Nucleus accumbens (tissue), 56 donors: ENCODE data around the gene ZNF768.
"Not testable (repeated sequence)": the region's sequence is repeated elsewhere in the genome, so short reads cannot be mapped to it uniquely, and the experiment has no call there.

Experiments
- DNase-seq, 56 donors: peaks; one replicate each; lab custom pipeline; 2025; lab: John Stamatoyannopoulos, UW

The ZNF768 gene

DNA sequence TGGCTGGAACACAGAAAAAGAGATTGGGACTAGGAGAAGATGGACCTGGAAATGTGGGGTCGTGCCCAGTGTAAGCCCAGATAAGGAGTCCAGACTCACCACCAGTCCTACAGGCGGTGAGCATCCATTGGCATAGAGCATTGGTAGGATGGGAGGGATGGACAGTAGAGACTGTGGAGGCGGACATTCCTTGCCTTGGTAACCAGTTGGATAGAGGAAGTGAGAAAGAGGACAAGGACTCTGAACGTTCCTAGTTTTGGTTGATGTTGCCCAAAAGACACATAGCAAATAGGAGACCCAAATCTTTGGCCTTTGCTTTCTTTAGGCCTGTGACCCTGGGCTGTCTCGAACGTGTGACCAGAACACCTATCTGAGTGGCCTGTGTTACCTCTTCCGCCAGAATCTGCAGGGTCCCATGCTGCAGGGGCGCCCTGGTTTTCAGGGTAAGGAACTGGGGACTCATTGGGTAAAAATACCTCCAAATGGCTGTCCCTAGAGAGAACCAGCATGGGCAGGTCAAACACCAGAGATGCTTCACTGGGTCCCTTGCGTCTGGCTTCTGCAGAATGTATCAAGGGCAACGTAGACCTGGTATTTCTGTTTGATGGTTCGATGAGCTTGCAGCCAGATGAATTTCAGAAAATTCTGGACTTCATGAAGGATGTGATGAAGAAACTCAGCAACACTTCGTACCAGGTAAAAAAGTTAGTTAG lies 47.4 kb downstream of the ZNF768 start:
- no peak for DNase-seq

DNA sequence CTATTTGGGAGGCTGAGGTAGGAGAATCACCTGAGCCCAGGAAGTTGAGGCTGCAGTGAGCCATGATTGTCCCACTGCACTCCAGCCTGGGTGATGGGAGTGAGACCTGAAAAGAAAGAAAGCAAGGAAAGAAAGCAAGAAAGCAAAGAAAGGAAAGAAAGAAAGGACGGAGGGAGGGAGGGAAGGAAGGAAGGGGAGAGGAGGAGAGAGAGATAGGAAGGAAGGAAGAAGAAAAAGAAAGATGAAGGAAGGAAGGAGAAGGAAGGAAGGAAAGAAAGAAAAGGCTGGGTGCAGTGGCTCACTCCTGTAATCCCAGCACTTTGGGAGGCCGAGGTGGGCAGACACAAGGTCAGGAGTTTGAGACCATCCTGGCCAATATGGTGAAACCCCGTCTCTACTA lies 48.6 kb downstream of the ZNF768 start:
- not testable (repeated sequence) for DNase-seq

DNA sequence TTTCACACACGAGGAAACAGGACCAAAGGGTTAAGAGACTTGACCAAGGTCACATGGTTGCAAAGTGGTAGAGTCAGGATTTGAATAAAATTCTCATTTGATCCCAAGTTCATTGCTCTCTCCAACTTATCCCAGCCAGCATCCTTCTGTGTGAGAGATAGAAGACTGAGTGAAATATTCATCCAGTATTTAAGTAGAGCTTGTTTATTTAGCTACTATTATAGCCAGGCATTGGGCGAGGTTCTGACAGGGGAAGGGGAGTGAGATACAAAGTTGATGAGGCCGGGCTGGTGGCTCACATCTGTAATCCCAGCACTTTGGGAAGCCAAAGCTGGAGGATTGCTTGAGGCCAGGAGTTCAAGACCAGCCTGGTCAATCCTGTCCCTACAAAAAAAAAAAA lies 49.4 kb downstream of the ZNF768 start:
- DNase-seq: no peak

DNA sequence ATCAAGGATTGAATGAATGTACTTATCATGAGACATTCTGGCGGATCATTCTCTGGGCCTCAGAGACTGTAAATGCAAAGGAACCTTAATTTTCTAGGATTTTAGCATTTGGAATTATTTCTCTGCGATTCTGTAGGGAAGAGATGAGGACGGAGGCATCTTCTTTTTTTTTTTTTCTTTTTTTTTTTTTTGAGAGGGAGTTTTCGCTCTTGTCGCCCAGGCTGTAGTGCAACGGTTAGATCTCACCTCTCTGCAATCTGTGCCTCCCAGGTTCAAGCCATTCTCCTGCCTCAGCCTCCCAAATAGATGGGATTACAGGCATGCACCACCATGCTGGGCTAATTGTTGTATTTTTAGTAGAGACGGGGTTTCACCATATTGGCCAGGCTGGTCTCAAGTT lies 51.7 kb downstream of the ZNF768 start:
- DNase-seq: no peak

DNA sequence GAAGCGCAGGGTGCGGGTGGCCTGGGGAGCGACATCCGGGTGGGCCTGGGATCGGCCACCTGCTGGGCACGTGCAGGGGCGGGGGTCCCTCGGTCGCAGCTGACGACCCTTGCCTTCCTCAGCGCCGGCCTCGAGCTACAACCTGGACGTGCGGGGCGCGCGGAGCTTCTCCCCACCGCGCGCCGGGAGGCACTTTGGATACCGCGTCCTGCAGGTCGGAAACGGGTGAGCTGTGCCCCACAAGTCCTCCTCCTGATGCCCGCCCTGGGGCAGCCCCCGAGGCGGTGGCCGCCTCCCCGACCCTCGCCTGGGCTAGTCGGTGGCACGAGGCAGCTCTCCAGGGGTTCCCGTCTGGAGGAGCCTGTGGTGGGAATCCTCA lies 52.3 kb downstream of the ZNF768 start:
- no peak for DNase-seq
